Measurements from ENCODE around the gene POLR3C.

POLR3C gene

DNA sequence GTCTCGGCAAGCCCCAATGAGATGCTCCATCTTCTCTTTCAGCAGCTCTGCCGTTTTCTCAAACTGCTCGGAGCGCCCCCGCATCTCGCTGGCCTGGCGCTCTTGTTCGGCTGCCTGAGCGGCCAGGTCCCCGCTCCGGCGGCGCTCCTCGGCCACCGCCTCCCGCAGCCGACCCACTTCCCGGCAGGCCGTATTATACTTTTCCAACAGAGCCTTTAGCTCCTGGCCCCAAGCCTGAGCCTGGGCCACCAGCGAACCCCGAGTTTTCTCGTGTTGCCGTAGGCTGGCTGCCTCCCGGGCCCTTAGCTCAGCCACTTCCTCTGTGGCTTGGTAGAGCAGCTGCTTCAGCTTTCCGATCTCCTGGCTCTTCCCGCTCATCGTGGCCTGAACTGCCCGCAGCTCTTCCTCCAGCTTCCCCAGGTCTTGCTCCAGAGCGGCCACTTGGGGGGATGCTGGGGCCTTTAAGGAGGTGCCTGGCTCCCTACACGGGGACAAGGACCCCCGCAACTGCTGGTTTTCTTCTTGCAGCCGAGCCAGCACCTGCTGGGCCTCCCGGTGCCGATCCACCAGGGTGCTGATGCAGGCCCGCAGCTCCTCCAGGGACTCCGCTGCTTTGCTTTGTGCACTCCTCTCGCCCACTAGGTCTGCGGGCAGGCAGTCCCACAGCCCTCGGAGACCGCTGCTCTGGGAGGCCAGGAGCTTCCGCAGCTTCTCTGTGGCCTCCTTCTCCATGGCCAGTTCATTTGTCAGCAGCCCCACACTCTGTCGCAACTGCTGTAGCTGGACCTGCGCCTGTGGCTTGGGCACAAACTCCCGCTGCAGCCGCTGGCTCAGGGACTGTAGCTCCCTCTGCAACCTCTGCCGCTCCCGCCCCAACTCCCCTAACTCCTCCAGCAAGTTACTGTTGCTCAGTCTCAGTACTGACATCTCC lies 48.3 kb downstream of the POLR3C start:
- no peak for DNase-seq (ENCODE audit: low read depth)

DNA sequence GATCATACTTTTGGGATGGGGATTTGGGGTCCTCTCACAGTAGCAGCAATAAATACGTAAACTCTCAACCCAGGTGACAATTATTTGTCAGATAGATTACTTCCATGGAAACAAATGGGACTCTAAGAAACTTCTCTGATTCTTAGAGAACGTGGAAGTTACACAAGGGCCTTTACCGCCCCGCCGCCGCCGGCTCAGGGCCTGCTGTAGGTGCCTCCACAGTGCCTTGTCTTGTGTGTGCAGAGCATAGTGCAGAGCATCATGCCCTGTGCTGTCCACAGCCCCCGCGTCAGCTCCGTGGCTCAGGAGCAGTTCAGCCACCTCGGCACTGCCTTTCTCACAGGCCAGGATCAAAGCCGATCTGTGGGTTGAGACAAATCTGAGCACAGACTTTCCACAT lies 50.6 kb downstream of the POLR3C start:
- DNase-seq (ENCODE audit: low read depth) = no peak

DNA sequence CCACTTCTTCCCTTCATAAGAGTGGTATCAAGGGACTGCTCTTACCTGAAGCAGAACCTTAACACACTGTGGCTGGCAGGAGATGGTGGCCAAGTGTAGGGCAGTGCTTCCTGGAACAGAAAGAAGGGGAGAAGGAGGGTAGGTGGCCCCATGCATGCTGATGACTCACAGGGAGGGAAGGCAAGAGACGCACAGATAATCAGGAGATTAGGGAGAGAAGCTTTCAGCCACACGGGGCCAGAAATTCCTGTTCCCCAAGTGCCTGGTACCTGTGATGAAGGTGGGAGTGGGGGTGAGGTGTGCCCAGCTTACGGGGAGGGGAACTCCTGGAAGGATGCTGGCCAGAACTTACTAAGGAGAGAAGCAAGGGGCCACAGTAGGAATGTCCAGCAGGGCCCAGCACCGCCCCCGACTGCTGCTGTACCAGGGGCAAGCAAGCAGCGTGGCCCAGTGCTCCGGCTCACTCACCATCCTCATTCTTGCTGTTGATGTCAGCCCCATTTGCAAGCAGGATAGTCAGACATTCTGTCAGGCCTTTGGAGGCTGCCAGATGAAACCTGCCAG lies 54.0 kb downstream of the POLR3C start:
- DNase-seq (ENCODE audit: low read depth) = no peak

DNA sequence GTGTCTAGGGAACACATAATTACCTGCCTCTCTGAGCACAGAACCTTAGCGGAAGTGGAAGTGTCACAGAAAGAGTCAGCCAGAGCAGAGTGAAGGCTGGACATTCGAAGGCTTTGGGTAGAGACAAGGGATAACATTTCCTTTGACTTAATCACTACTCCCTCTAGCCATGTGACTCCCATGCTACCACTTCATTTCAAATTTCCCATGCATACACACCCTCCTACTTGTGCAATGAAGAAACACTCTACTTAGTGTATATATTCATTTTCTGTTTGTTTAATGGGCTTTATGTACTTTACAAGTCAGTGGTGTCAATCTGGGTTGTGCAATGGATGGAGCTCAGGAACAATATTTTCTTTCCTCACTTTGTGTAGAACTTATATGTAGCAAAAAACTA lies 54.7 kb downstream of the POLR3C start:
- DNase-seq (ENCODE audit: low read depth) = no peak

DNA sequence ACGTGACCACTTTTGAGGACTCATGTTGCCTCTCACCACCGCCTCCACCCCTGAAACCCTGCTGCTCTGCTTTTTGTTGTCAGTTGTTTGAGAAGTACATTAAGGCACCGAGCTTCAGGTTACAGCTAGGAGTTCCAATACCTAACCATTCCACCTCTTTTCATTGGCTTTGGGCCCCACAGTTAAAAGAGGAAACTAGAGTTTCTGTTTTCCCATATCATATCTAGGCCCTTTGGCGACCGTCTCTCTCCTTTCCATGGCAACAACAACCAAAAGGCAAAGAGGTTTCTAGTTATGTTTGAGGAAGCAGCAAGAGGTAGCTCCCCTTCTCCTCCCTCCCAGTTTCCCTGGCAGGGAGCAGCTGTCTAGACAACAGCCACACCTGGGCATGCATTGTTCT lies 55.8 kb downstream of the POLR3C start:
- DNase-seq (ENCODE audit: low read depth) = no peak

DNA sequence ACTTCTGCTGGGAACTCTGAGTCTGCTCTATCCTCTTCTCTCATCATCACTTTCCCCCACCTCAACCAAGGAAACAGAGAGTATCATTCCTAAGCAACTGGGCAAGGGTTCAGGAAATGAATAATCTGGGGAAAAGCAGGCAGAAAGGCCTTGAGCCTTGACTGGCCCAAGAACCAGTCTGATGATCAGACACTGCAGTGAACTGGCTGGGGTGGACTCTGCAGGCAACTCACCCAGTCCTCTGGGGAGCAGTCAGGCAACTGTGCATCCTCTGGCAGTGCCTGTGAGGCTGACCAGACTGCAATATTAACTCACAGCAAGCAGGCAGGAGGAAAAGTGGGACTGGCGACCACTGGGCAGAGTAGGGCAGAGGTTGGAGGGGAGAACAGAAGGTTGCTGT lies 60.7 kb downstream of the POLR3C start:
- no peak for DNase-seq (ENCODE audit: low read depth)

DNA sequence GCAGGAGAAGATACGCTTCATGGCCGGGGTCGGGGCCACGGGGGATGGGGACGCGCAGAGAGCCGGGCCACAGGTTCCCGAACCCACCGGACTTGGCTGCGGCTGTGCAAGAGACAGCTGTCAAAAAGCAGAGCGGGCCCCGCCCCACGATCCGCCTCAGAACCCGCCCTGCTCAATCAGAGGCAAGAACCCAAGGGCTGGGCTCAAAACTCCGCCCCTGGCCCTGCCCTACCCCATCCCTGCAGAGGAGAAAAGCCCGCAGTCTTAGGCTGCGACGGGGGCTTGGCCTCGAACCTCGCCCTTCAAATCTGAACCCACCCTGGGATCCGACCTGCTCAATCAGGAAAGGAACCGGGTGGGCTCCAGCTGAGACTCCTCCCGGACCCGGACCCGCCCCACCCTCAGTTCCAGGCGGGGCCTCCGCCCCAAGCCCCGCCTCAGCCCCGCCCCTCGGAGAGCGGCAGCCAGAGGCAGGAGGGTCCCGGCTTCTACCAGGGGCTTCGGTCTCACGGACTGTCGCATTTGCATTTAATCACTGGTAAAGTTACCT lies 61.8 kb downstream of the POLR3C start, which contains the start of gene ANKRD35:
Gene ANKRD35 (minus strand): TSS at position 129 of the 550 bp plus-strand sequence. CDS start 108 bp downstream, at position 21.
- DNase-seq (ENCODE audit: low read depth) = no peak

DNA sequence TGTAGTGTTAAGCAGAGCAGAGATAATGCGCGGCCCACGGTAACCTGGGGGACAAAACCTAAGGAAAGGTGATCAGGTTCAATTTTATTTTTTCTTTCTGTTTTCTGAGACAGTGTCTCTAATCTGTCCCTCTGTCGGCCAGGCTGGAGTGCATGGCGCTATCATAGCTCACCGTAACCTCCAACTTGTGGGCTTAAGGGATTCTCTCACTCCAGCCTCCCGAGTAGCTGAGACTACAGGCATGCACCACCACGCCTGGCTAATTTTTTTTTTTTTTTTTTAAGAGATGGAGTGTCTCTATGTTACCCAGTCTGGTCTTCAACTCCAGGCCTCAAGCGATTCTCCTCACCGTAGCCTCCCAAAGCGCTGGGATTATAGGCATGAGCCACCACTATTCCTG lies 62.4 kb downstream of the POLR3C start:
- DNase-seq (ENCODE audit: low read depth) = no peak

DNA sequence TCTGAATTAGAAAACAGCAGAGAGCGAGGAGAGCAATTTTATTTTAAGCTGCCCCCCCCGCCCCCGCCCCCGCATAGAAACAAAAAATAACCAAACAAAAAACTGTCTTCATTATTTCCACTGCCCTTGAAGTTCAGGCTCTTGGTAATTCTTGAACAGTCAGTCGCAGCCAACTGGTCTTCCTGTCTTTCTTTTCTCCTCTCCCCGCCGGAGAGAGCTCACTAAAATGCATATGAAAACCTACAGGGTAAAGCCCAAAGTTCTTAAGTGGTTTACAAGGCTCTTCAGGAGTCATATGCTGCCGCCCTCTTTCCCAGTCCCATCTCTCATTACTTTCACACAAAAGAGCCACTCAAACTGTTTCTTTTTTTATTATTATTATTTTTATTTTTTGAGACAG lies 62.8 kb downstream of the POLR3C start:
- DNase-seq (ENCODE audit: low read depth) = no peak

DNA sequence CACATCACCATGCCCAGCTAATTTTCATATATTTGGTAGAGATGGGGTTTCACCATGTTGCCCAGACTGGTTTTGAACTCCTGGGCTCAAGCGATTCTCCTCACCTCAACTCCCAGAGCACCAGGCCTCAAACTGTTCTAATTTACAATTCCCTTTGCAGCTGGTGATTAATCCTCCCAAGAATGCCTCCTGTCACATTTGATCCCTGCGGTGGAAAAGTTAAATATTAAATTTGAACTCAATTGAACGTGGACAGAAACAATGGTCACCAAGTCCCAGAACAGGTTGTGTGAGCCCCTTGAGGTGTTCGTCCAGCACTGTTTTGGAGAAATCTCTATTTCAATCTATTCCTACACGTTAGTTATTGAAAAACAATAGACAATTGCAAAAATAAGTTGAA lies 63.6 kb downstream of the POLR3C start:
- no peak for DNase-seq (ENCODE audit: low read depth)

DNA sequence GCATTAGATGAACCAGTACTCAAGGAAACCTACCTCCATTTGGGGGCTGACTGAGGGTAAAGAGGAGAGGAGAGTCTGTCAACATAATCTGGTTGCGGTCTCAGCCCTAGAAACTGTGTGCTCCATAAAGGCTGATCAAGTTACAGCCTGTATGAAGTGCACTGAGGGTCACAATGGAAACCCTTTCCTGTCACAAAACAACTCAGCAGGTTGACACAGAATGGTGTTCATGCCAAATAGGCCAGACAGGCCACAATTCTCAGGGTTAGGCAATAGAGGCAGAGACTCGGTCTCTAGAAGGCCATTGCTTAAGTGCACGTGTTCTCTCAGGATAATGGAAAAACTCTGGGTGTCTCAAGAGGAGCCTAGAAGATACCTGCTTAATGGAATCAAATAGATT lies 65.7 kb downstream of the POLR3C start:
- no peak for DNase-seq (ENCODE audit: low read depth)

DNA sequence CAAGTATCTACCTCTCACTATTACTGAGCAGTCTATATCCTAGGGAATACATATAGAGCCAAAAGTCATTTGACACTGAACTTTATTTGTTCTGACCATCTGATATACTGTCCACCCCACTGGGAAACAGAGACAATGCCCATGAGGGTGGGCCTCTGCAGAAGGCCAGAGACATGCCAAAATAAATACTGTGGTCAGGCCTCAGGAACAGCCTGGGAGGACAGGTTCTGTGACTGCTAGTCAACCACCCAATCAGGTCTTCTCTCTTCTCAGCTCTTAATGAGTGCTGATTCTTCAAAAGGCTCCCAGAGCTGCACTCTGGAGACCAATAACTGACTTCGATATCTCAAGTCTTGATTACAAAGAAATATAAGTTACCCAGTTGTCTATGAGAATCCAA lies 67.1 kb downstream of the POLR3C start:
- DNase-seq (ENCODE audit: low read depth) = no peak

DNA sequence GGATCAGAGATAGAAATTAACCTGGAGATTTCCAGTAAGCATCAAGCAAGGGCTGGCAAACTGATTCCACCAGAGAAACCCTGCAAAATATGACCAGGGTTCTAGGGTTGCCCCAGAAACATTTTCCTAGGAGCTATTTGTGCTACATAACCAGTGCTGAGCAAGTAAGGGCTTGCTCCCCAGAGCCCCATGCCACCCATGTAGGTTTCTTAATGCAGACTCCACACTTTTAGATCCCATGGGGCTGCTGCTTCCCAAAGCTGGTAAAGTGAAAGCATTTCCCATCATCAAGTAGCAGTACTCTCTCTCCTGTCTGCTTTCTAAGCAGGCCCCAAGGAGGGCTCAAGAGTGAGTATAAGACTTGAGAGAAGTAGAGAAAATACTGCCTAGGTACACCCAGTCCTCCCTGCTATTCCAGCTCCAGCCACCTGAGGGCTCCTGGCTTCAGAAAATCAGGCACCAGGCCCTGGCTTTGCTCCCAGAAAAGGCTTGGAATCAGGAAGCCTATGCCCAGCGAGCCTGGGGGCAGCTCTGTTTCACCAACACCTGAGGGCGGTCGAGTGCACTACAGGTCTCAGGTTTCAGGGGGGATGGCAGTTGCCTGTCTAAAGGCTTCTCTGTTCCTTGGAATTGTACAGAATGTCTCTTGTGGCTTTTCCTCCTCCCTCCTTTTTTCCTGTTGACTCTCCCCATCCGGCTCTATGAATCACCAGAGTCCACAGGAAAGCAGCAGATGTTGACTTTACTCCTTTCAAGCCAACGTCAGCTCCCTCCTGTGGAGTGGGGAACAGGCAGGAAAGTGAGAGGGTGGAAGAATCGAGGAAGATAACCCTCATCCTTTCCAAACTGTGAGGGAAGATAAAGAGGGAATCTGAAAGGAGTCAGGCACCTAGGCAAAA lies 67.8 kb downstream of the POLR3C start:
- DNase-seq (ENCODE audit: low read depth) = peak; percentile 98

DNA sequence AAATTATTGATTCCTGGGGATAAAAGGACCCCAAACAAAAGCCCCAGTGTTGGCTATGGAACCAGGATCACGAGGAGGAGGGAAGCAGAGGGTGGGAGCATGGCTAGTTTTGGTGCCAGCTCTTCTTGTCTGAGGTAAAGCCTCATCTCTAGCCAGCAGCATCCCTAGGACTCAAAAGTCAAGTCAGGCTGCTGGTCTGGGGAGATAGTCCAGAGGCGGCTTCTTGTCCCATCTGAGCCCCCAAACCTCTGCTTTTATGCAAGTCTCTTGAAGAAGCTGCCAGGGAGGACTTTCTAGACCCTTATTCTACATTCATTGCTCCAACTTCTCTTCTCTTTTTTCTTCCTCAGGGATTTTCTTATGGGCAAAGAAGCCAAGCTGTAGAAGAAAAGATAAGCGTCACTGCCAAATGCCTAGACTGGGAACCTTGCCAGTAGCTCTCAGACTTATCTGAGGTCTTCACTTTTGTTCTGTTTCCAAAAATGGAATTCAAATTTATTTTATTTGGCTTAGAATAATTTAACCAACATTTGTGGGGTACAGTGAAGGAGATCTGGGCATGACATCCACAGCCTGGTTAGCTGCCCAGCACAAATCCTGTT lies 68.6 kb downstream of the POLR3C start:
- DNase-seq (ENCODE audit: low read depth) = no peak

DNA sequence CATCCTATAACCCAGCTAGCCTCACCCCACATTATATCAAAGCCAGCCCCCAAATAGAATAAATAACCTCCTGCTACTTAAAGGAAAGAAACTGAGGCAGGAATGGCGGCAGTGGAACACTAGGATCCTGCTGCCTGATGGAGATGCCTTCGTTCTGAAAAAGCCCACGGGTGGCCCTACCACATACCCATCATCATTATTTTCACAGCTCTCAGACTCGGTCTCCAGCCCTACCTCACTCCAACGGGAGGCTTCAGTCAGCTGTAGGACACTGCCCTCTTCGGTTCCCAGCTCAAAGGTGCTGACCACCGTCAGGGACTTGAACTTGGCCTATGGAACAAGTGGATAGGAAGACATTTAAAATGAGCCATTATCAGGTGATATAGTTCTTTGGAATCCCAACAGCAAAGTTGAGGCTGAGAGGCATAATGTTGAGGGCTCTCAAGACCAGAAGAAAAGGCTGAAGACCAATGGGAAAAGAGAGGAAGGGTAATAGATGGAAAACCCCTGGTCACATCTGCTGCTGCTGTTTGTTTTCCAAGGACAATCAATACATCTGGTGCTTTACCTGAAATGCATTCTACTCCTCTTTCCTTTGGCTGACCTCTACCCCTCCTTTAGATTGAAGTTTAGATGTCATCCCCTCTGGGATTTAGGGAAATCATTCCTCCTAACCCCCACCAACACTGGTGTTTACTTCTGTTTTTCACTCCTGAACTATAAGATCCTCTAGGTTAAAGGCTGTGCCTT lies 69.5 kb downstream of the POLR3C start:
- DNase-seq (ENCODE audit: low read depth) = no peak

Data from HS-5 (cell line).